Measurements from ENCODE around the gene CELSR2.

Gene CELSR2

GRCh38 chr1:109265741-109266330 lies 16.5 kb downstream of the CELSR2 start:
- no peak for DNase-seq

GRCh38 chr1:109266965-109267364 lies 17.6 kb downstream of the CELSR2 start:
- no peak for DNase-seq

- DNase-seq: no peak
Observed at GRCh38 chr1:109267743-109268300, 18.5 kb downstream of the CELSR2 start.

- DNase-seq: no peak
Observed at GRCh38 chr1:109268431-109269211, 19.3 kb downstream of the CELSR2 start.

DNA sequence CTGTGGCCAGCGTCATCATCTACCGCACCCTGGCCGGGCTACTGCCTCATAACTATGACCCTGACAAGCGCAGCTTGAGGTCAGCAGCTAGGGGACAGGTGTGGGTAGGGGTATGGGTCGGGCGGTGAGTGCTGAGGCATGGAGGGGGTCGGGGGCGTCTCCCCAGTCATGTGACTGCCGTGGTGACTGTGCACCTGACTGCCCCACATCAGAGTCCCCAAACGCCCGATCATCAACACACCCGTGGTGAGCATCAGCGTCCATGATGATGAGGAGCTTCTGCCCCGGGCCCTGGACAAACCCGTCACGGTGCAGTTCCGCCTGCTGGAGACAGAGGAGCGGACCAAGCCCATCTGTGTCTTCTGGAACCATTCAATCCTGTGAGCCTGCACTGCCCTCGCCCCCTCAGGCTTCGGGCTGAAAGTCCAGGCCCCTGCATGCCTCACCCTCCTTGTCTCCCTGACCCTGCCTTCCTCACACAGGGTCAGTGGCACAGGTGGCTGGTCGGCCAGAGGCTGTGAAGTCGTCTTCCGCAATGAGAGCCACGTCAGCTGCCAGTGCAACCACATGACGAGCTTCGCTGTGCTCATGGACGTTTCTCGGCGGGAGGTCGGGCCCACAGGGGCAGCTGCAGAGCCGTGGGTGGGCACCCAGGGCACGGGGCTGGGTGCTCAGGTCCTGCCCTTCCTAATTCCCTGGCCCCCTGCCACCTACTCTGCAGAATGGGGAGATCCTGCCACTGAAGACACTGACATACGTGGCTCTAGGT lies 20.1 kb downstream of the CELSR2 start:
- DNase-seq: no peak

DNA sequence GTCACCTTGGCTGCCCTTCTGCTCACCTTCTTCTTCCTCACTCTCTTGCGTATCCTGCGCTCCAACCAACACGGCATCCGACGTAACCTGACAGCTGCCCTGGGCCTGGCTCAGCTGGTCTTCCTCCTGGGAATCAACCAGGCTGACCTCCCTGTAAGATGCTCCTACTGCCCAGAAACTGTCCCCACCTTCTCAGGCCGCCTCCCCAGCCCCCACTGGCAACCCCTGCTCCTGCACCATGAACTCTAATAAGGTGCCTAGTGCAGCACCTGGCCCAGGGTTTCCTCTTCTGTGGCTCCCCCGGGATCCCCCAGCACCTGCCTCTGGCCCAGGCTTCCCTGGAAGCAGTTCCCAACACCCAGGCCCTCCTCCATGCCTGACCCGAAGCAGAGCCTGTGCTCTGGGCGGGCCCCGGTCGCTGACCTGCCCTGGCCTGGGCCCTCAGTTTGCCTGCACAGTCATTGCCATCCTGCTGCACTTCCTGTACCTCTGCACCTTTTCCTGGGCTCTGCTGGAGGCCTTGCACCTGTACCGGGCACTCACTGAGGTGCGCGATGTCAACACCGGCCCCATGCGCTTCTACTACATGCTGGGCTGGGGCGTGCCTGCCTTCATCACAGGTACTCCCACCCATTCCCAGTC lies 20.8 kb downstream of the CELSR2 start:
- DNase-seq: no peak

GRCh38 chr1:109270623-109271317 lies 21.4 kb downstream of the CELSR2 start:
- no peak for DNase-seq

DNA sequence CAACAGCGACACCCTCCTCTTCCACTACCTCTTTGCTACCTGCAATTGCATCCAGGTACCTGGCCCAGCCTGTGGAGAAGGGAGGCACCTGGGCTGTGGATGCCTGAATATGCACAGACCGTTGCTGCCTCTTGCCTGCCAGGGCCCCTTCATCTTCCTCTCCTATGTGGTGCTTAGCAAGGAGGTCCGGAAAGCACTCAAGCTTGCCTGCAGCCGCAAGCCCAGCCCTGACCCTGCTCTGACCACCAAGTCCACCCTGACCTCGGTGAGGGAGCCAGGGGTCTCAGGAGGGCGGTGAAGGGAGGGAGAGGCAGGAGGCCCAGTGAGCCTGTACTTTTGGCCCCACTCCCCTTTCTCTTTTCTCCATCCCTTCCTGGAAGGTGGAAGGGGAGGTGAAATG lies 22.1 kb downstream of the CELSR2 start:
- DNase-seq: no peak

DNA sequence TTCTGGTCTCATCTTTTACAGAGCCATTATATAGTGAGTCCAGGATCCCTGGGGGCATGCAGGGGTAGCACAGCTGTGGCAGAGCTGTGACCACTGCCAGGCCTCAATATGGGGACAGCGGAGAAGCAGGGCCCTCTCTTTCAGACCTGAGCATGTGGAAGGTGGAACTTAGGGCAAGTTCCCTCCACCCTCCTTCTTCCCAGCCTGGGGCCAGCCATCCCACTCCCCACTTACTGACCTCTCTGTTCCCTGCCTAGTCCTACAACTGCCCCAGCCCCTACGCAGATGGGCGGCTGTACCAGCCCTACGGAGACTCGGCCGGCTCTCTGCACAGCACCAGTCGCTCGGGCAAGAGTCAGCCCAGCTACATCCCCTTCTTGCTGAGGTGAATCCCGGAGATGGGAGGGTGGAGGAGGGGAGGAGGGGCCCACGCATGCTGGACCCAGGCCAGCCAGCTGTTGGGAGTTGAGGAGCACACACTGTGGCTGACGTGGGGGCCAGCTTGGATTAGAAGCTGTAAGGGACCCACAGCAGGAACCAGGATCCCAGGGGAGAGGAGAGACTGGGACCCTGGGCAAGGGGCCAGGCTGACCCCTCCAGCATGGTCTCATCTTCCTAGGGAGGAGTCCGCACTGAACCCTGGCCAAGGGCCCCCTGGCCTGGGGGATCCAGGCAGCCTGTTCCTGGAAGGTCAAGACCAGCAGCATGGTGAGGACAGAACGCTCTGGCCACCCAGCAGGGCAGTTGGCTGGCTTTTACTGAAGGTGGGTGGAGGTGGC lies 22.9 kb downstream of the CELSR2 start:
- DNase-seq: no peak

- DNase-seq: no peak
Observed at GRCh38 chr1:109272831-109273547, 23.6 kb downstream of the CELSR2 start.

DNA sequence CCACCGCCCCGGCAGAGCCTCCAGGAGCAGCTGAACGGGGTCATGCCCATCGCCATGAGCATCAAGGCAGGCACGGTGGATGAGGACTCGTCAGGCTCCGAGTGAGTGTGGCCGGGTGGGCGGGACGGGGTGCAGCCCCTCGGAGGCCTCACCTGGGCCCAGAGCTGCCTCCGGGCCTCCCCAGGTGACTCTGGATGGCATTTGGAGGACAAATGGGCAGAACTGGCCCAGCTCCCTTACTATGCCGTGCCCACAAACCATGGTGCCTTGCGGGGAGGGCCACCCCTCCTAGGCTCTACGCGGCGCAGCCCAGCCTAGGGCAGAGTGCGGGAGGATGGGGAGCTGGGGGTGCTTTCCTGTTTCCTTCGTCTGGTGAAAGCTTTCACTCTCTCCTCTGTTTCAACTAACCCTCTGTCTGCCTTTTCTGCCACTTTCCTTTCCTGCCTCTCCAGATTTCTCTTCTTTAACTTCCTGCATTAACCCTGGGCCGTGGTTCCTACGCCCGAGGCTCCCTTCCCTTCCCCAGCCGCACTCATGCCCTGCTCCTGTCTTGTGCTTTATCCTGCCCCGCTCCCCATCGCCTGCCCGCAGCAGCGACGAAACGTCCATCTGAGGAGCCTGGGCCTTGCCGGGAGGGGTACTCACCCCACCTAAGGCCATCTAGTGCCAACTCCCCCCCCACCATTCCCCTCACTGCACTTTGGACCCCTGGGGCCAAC lies 24.4 kb downstream of the CELSR2 start:
- DNase-seq: no peak

DNA sequence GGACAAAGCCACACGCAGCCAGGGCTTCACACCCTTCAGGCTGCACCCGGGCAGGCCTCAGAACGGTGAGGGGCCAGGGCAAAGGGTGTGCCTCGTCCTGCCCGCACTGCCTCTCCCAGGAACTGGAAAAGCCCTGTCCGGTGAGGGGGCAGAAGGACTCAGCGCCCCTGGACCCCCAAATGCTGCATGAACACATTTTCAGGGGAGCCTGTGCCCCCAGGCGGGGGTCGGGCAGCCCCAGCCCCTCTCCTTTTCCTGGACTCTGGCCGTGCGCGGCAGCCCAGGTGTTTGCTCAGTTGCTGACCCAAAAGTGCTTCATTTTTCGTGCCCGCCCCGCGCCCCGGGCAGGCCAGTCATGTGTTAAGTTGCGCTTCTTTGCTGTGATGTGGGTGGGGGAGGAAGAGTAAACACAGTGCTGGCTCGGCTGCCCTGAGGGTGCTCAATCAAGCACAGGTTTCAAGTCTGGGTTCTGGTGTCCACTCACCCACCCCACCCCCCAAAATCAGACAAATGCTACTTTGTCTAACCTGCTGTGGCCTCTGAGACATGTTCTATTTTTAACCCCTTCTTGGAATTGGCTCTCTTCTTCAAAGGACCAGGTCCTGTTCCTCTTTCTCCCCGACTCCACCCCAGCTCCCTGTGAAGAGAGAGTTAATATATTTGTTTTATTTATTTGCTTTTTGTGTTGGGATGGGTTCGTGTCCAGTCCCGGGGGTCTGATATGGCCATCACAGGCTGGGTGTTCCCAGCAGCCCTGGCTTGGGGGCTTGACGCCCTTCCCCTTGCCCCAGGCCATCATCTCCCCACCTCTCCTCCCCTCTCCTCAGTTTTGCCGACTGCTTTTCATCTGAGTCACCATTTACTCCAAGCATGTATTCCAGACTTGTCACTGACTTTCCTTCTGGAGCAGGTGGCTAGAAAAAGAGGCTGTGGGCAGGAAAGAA lies 25.5 kb downstream of the CELSR2 start:
- DNase-seq: no peak

- DNase-seq: no peak
Observed at GRCh38 chr1:109275706-109276345, 26.5 kb downstream of the CELSR2 start.

- DNase-seq: peak; percentile 19
Observed at GRCh38 chr1:109277434-109278204, 28.3 kb downstream of the CELSR2 start.

DNA sequence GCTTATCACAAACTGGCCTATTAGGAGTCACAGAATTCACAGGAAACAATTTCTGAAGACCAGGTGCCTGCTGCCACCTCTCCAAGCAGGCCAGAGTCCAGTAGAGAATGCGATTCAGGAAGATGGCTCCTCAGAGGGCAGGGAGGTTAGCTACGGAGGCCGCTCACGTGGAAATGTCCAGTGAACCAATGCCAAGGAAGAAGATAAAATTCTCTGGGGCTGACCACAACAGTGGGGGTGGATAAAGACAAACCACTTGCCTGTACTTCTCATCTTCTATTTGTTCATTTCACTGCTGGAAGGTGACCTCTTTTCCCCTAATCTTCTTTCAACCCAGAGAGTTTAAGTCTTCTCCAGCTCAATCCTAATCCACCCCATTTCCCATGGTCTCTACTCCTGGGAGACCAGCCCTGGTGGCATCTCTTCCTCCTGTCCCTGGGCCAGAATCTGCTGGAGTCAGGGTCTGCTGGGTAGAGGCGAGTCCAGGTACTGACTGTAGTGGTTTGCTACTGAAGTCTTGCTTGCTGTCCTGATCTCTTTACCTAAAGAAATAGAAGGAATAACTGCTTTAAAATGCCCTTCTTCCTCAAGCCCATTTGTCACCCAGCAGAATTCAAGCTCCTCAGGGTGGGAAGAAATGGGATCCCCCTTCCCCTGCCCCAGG lies 30.4 kb downstream of the CELSR2 start:
- no peak for DNase-seq

DNA sequence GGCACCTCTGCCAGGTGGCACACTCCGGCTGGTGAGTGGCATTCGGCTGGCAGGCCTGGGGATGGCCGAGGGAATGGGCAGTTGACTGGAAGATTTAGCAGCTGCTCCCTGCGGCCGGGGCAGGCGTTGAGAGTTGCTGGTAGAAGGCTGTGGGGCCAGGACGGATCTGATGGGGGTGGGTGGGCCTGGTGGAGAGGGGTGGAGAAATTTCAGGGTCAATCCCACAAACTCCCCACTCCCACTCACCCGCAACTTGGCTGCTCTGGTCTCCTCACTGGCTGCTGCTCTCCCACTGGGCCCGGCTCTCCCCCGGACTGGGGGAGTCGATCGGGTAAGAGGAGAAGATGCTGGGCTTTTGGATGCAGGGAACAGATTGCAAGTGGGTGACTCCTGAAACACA lies 31.5 kb downstream of the CELSR2 start:
- DNase-seq: no peak

Measured in GF-D8 (cell line).